ENCODE measurements around the gene TNXB.

- TF ChIP-seq POLR2AphosphoS5 (IDR thresholded peaks at IDR 0.05; ENCODE audit: borderline replicate concordance, low read depth, low read length) = no peak
- no peak for TF ChIP-seq EZH2 (IDR thresholded peaks at IDR 0.05)
- no peak for TF ChIP-seq FOXP2 (optimal IDR thresholded peaks at IDR 0.05; ENCODE audit: control extremely low read depth, extremely low read length, insufficient read depth)
These were observed 40.1 kb upstream of the TNXB start for GRCh38 chr6:32149092-32149755.

All from SK-N-MC (cell line).